ENCODE data around the gene NEK1. TPM values are rescaled to one million over a fixed set of nuclear protein-coding genes. Genes with fewer than 3 reads are reported as not detected.

The NEK1 gene
- total RNA-seq, 4 donors from 2014 or later: 15.5 to 31.2 (median 20.3) TPM

GRCh38 chr4:169385376-169385775 is 227.0 kb downstream of the NEK1 start:
- no peak overlapping the region for H3K27ac ChIP-seq
- no peaks in the 10 kb centered on the region for H3K9me3 ChIP-seq
- no peak overlapping the region for H3K4me3 ChIP-seq (replicated peaks in 1 of 3)
- H3K36me3 ChIP-seq: no peaks in the 10 kb centered on the region
- H3K4me1 ChIP-seq: no peaks in the 10 kb centered on the region
- WGBS, 2 donors: 63 to 85% methylated on average over 3 of the region's 3 CpGs
- no peaks in the 10 kb centered on the region for H3K27me3 ChIP-seq
- DNase-seq: no peak
- TF ChIP-seq CTCF (IDR thresholded peaks at IDR 0.05) (no peak), POLR2A (IDR thresholded peaks at IDR 0.05) (no peak)
- intact Hi-C loops (cut with DNase I): no loop called here

GRCh38 chr4:169384779-169385178 is 227.6 kb downstream of the NEK1 start:
- no peaks in the 10 kb centered on the region for H3K27me3 ChIP-seq
- TF ChIP-seq CTCF (IDR thresholded peaks at IDR 0.05) (no peak), POLR2A (IDR thresholded peaks at IDR 0.05) (no peak)
- no peaks in the 10 kb centered on the region for H3K4me1 ChIP-seq
- H3K27ac ChIP-seq: no peak overlapping the region
- H3K36me3 ChIP-seq: no peaks in the 10 kb centered on the region
- H3K4me3 ChIP-seq (replicated peaks in 1 of 3): no peak overlapping the region
- intact Hi-C loops (cut with DNase I): no loop called here
- no peak for DNase-seq
- WGBS, 2 donors: 93 to 94% methylated on average over 3 of the region's 3 CpGs
- no peaks in the 10 kb centered on the region for H3K9me3 ChIP-seq

DNA sequence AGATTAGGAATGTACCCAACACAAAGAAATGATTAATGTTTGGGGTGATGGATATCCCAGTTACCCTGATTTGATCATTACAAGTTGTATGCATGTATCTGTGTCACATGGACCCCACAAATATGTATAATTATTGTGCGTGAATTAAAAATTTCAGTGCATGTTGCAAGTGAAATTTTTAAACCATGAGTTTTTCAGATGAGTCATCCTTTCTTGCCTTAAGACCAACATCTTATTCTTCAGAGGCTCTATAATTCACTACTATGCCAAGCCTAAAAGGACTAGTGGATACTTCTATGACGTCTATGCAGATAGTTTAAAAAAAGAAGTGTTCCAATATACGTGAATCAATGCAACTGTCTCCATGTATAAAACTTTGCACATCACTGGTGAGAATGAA is 228.7 kb downstream of the NEK1 start:
- Histone ChIP-seq H3K4me3 (replicated peaks in 1 of 3) (no peak overlapping the region), H3K27ac (no peak overlapping the region), H3K9me3 (no peaks in the 10 kb centered on the region), H3K36me3 (no peaks in the 10 kb centered on the region), H3K4me1 (no peaks in the 10 kb centered on the region), H3K27me3 (no peaks in the 10 kb centered on the region)
- WGBS, 2 donors: 74 to 84% methylated on average over 3 of the region's 3 CpGs
- DNase-seq: no peak
- TF ChIP-seq POLR2A (IDR thresholded peaks at IDR 0.05) (no peak), CTCF (IDR thresholded peaks at IDR 0.05) (no peak)
- intact Hi-C loops (cut with DNase I): no loop called here

GRCh38 chr4:169379688-169380087 is 232.7 kb downstream of the NEK1 start:
- intact Hi-C loops (cut with DNase I): no loop called here
- no peaks in the 10 kb centered on the region for H3K36me3 ChIP-seq
- TF ChIP-seq POLR2A (IDR thresholded peaks at IDR 0.05) (no peak), CTCF (IDR thresholded peaks at IDR 0.05) (no peak)
- H3K27me3 ChIP-seq: no peaks in the 10 kb centered on the region
- no peak overlapping the region for H3K4me3 ChIP-seq (replicated peaks in 1 of 3)
- DNase-seq: no peak
- H3K4me1 ChIP-seq: no peaks in the 10 kb centered on the region
- H3K27ac ChIP-seq: no peak overlapping the region
- no peaks in the 10 kb centered on the region for H3K9me3 ChIP-seq

GRCh38 chr4:169377367-169377766 is 235.0 kb downstream of the NEK1 start:
- Histone ChIP-seq H3K4me3 (replicated peaks in 1 of 3) (no peak overlapping the region), H3K27ac (no peak overlapping the region), H3K9me3 (no peaks in the 10 kb centered on the region), H3K27me3 (no peaks in the 10 kb centered on the region), H3K36me3 (no peaks in the 10 kb centered on the region), H3K4me1 (no peaks in the 10 kb centered on the region)
- no peak for DNase-seq
- TF ChIP-seq POLR2A (IDR thresholded peaks at IDR 0.05) (no peak), CTCF (IDR thresholded peaks at IDR 0.05) (no peak)
- intact Hi-C loops (cut with DNase I): no loop called here
